CD4-positive, alpha-beta T cell treated with Interleukin-2 at 100 ng/mL for 4 hours (primary cell): ENCODE measurements around the gene PPFIBP2.

ENCODE experiments used
- DNase-seq: peaks from one replicate; pipeline ENCODE4 v3.0.0-alpha.2; 2020; ENCODE audit warnings: low spot score

PPFIBP2 gene

DNA sequence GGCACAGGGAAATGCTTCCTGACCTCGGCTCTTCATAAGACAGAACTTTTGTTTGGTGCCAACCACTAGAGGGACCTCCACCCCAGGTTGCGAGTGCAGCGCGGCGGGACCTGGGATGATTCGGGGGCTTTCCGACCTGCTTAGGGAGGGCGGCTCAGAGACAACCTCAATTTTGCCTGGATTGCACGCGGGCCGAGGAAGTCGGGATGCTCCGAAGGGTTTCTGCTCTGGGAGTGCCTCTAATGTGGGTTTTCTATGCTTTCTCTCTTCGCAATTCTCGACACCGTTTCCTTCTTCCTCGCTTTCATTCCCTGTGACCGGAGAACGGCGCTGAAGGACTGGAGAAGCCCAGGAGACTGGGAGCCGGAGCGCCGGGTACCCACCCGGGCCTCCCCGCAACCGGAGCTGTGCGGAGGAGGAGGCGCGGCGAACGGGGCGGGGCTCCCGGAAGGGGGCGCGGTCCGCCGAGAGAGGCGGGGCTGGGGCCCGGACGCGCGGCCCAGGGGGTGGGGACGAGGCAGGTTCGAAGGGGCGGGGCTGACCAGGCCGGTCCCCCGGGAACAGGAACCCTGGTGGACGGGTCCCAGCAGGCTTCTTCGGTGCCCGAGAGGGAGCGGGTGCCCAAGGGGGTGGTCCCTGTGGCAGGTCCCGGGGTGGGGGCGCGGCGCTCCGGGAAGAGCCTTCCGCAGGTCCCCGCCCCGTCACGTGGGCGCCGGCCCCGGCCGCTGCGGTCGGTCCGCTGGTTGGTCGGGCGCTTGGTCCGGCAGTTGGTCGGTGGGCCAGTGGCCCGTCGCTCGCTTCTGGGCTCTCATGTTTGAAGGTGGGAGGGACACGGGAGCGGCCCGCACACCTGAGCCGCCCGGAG is at the start of gene PPFIBP2:
TSS of gene PPFIBP2 (plus strand) at position 766 of the 865 bp plus-strand sequence. CDS start 35,477 bp downstream, outside the sequence.
- peak; percentile 78 for DNase-seq

DNA sequence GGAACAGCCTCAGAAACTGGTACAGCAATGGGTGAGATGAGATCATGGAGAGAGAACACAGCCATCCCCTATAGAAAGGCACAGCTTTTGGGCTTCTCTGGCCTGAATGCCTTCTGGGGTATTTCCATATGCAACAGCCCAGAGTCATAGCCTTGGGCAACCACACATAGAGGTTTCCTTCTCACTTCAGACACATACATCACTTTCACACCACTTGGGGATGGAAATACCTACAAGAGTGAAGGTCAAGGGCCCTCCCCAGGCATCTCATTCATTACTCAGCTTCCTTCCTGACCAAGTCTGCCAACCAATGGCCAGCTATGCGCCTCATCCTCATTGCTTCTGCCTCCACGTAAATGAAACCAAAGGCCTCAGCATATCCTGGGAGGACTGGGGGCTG is 46.1 kb upstream of the PPFIBP2 start:
- no peak for DNase-seq

DNA sequence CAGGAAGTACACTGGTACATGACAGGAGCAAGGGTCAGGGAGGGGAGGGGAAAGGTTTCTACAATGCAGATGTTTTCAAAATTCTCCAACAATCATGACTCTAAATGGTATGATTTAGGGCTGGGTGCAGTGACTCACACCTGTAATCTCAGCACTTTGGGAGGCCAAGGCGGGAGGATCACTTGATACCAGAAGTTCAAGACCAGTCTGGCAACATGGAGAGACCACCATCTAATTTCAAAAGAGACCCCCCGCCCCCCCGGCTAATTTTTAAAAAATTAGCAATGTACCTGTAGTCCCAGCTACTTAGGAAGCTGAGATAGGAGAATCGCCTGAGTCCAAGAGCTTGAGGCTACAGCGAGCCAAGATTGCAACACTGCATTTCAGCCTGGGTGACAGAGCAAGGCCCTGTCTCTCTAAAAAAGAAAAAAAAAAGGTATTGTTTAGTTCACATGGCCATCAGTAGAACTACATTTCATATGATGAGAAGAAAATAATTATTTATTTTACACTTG is 44.4 kb upstream of the PPFIBP2 start:
- DNase-seq: no peak

DNA sequence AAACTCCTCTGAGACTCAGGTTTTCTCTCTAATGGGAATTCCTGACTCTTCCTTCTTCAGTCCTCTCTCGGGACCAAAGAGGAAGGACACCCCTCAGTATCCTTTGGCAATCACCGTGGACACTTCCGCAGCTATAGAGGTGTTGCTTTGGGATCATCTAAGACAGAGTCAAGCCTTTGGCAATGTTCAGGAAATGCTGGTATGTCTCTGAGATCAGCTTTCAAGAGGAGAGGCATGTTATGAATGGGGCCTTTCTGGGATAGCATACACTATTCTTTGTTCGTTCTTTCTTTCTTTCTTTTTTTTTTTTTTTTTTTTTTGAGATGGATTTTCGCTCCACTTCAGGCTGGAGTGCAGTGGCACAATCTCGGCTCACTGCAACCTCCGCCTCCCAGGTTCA is 42.7 kb upstream of the PPFIBP2 start:
- no peak for DNase-seq

DNA sequence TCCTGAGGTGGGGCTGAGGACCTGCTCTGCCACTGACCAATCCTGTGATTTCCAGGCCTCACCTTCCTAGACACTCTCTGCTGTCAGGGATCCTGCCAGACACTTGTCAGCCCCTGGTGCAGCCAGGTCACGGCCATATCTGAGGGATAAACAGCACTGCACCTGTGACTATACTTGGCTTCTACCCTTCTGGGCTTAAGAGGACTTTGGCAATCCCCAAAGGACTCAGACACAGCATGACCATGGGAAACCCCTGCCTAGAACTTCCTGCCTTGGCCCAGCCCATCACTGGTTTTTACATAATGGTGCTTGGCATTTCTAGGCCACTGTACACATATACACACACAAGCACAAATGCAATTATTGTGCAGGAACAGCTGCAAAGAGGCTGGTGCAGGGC is 40.1 kb upstream of the PPFIBP2 start:
- no peak for DNase-seq

DNA sequence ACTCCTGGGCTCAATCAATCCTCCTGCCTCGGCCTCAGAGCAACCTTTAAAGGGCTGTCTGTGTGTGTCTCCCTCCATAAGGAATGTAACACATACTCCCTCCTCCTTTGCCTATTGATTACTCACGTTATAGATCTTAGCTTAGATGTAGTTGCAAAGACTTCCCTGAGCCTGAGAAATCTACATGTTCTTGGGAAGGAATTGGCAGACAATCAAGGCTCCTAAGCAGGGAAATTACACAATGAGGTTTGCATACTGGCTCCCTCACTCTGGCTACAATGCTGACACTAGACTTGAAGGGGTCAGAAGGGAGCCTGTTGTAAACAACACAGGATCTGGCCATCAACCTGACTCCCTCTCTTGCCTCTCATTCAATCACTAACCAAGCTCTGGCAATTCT is 33.7 kb upstream of the PPFIBP2 start:
- no peak for DNase-seq

DNA sequence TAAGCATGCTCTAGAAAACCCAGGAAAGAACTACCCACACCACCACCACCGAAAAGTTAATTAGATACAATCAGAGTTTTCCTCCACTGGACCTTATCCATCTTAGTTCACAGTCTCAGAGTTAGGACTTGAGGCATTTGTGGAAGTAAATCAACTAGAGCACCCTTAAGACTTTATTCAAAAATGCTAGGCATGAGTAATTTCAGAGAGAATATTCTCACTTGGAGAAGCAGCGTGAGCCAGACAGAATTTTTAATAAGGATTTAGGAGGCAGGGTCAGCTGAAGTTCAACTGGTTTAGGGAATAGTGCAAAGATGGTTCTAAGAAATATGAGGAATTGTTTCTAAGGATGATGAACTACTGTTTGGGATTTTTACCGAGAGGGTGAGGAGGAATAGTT is 29.7 kb upstream of the PPFIBP2 start:
- DNase-seq: no peak

DNA sequence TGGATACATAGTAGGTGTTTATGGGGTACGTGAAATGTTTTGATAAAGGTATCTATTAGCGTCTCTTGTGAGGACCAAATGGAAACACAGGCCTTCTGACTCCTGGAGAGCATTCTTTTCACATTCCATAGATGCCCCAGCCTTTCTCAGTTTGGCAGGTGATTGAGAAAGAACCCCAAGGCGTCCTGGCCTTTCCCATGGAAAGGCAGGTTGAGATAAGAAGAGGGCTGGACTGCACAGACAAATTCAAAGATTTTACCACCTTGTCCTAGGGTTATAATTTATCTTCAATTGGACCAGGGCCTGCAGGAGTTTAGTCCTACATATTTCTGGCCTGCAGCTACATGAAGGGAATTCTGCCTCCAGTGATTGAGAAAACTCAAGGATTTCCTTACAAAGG is 29.2 kb upstream of the PPFIBP2 start:
- DNase-seq: no peak

DNA sequence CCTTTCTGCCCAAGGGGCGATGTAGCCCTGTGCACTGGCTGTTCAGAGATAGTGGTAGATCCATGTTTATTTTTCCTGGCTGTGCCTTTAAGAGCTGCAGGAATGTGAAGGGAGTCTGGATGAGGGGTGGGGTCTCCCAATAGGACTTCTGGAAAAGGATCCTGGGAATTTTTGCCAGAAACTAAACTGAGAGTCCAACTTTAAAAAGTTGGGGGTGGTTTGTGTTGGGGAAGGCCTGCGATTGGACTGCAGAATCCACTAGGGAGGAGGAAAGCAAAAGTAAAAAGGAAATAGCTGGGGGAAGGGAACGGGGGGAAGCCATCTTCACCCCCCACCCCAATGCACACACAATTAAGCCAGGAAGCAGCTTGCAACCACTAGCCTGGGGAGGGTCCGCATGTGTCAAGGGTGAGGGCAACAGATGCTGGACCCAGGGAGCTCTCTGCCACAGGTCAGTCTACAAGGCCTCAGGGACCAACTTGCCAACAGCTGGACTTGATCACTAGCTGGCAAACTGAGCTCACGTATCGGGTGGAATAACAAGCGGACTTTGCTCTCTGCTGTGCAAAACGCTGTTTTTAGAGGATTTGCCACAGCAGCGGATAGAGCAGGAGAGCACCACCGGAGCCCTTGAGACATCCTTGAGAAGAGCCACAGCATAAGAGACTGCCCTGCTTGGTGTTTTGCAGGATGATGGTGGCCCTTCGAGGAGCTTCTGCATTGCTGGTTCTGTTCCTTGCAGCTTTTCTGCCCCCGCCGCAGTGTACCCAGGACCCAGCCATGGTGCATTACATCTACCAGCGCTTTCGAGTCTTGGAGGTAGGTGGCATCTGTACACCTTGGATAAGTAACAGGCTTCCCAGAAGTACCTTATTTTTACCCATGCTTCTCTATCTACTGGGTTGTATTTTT is 28.4 kb upstream of the PPFIBP2 start, which contains the start of gene OLFML1:
TSS of gene OLFML1 (plus strand) at position 321 of the 912 bp plus-strand sequence. CDS start at position 691, 370 bp downstream.
- DNase-seq: no peak

DNA sequence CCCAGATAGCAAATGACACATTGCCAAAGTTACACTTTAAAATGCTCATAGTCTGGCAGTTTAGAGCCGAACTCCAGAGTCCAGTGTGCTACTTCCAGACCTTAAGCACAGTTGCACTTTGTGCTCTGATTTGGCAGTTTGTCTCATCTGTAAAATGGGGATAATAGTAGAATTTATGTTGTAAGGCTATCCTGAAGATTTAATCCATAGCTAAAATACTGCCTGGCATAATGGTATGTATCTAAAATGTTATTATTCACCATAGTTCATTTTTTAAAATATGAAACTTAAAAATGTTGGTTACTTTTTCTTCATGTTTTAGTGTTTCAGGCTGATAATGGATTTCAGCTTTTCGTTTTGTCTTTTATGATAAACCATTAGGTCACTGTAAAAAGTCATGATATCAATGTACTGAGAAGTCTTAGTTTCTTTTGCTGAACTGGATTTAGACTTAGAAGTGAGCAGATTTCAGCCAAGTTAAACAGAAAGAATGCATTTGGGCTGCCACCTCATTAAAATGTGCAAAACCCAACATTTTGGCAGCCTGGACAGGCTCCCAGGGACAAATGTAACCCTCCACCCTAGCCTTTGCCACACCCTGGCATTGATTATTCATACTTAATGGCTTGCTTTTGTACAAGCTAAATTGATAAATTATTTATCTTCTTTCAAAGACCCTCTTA is 27.6 kb upstream of the PPFIBP2 start:
- DNase-seq: no peak

DNA sequence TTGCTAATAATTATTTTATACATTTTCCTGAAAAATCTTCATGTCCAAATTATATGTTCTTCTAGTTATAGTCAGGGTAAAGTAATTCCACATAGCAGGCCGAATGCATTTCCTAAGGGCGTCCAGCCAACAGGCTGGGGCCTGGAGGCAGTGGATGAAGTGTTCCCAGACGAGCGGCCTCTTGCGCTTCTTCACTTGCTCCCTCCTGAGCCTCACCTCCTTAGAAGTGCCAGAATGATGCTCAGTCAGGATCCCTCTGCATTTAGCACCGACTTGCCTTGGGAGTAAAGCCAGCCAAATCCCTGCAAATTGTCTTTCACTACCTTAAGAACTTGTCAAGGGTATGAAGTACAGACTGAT is 27.0 kb upstream of the PPFIBP2 start:
- no peak for DNase-seq

DNA sequence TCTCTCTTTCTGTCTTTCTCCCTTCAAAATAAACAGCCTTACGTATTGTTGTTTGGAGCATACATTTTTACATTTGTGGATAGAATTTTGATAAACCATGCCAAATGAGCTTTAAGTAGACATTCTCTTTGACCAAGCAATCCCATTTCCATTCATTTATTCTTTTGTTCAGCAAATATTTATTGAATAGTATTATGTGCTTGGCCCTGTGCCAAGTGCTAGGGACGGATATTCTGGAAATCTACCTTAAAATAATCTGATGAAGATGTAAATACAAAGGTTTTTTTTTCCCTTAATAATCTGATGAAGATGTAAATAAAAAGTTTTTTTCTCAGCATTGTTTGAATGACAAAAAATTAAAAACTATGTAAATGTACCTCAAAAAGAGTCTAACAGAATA is 26.4 kb upstream of the PPFIBP2 start:
- DNase-seq: no peak

DNA sequence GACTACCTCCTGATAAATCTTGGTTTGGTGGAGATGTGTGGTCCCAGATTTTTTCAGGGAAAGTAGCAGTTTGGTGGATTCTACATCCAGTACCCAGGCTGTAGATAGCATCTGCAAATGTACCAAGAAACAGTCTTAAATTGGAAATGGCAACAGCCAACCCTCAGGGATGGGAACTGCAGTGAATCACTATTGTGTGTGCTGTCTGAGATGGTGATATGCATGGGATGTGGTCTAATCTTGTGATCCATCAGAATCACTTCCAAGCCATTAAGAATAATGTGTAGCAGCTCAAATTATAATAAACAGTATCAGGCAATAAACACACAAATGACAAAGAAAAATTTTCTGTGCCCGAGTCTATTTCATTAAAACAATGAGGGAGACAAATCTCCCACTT is 25.1 kb upstream of the PPFIBP2 start:
- DNase-seq: no peak

DNA sequence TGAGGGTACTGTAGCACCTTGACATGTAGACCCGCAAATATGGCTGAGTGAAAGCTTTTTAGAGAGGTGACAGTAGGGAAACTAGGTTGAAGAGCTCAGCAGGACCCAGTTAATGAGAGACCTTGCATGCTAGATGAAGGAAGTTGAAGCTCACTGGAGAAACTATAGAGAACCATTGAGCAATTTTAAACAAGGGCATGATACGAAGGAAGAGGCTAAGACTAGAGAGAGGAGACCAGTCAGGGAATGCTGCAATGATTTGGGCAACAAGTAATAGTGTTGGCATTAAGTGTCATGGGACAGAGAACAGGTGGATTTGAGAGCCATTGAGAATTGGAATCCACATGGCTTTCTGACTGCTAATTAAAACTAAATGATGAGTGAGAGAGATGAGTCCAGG is 24.4 kb upstream of the PPFIBP2 start:
- DNase-seq: no peak

DNA sequence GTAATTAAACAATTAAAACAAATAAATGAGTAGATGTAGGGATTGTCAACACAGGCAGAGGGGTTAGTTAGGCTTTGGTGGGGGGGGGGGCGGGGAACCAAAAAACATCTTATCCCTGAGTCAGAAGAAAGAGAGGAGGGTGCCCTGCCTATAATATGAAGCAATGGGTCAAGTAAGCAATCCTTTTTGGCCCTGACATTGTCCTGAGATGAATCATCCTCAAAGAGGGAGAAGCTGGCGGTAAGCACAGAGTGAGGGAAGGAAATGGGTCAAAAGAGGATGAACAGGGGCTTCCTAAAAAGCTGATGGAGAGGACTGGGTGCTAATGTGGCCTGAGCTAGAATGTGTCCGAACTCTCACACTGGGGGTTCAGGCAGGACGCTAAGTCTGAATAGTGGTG is 23.7 kb upstream of the PPFIBP2 start:
- no peak for DNase-seq

DNA sequence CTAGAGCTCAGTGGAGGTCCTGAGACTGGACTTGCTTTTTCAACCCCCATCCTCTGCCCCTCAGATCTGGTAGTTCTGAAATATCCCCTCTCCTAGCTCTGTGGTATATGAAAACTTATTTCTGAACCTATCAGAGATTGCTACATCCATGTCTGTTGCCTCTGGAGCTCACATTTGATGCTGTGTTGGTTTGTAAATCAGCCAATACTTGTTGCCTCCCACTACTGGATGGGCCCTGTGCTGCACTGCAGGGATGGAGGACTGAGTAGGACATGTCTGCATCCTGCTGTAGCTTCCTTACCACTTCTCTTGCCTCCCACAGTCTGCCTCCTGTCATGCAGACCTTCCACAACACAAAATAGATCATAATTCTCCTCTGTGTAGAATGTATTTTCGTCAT is 23.3 kb upstream of the PPFIBP2 start:
- no peak for DNase-seq

DNA sequence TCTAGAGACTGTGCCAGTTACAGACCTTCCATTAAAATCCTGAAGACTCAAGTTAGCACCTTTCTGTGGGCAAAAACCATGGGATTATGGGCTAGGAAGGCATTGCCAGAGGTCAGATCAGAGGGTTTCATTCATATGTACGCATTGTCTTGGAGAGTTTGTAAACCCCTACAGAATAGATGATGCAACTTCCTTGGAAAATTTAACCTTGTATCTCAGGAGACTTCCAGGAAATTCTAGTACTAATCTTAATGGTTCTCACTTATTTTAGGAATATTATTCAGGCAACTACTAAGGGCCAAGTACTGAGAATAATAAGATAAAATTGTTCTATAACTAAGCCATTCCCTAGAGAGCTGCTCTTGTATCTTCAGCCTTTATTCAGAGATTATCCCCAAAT is 21.5 kb upstream of the PPFIBP2 start:
- no peak for DNase-seq

DNA sequence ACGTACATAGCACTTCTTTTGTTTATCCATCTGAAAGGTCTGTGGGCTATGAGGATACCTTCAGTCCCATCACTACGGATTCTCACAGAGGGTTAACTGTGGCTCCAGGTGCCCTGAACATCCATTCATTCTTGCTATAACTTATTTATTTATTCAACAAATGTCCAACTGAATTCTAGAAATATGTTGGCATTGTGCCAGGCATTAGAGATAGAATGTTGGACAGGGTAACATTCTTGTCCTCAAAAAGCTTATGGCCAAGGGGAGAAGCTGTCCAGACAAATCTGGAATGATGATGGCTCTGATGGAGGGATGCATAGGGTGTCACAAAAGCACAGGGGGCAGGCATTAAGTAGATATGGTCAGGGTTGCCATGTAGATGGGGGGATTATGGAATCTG is 20.1 kb upstream of the PPFIBP2 start:
- no peak for DNase-seq

DNA sequence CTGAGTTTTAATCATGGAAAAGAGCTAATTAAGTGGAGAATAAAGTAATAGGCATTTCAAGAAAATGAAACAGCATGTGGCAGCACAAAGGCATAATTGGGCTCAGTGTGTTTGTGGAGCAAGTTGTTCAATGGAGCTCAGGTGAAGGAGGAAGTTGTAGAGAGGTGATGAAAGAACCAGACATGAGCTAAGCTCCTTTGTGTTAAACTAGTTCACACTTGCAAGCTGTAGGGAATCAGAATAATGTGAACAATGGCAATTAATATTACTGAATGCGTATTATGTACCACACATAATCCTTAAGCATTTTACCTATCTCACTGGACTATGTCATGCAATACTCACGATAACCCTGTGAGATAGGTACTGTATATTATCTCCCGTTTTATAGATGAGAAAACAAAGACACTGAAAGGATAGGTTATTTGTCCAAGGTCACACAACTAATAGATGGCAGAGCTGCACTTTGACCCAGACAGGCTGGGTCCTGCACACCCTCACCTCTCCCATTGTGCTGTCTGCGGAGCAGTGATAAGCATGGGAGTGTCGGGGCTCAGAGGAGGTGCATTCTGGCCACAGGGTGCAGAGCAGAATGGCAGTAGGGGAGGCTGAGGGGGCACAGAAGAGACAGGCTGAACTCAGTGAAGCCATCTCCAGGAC is 19.6 kb upstream of the PPFIBP2 start:
- no peak for DNase-seq

DNA sequence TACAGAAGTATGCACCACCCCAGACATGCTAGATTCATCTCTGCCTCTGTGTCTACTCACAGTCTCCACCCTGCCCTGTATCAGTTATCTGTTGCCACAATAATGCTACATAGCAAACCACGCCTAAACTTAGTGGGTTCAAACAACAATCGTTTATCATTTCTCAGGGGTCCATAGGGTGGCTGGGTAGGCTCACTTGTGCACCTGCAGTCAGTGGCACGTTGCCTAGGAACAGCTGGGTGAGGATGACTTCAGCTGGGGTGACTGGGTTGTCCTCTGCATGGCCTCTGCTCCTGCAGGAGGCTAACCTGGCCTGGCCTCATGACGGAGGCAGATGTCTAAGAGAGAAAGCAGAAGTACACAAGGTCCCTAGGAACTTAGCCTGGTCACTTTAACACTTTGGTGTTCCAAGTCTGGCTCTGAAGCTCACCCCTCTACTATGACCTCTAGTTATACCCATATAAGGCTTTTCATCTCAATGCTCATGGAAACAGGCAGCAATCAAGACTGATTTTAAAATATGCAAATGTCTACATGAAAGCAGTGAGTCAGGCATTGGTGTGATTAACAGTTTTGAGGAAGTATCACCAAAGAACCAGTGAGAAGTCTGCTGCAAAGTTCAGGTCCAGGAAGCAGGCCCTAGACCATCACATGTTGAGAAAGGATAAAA is 17.8 kb upstream of the PPFIBP2 start:
- no peak for DNase-seq

DNA sequence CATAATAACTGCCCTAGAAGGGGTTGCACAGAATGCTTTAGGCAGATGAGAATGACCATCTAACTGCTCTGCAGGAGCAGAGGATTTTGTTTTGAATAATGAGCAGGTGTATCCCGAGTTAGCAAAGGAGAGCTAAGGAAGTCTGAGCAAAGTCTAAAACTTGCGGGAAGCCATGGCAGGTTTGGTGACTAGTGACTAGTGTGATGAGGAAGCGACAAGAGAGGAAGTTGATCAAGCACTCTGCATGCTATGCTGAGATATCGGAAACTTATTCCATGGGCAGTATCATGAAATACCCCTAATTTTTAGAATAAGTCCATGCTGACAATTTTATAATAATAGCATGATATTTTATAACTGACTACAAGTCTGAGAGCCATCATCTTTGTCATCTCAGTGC is 15.6 kb upstream of the PPFIBP2 start:
- DNase-seq: no peak
